Neural progenitor cell (in vitro differentiated cells): ENCODE measurements around the gene FOXJ3. TPM values are rescaled to one million over a fixed set of nuclear protein-coding genes. Genes with fewer than 3 reads are reported as not detected.
A peak's percentile ranks its signal among the peaks of the same experiment; 100 is the strongest.

Source experiments
- DNase-seq: peaks from one replicate; pipeline ENCODE4 v3.0.0-alpha.2; 2016; ENCODE audit warnings: low spot score
- H2AFZ ChIP-seq: fragments of 200-600 bp; sonication (generic); replicated peaks from 2 replicates; pipeline ENCODE4 v1.6.1; 2016; ENCODE audit warnings: antibody characterized with exemption
- H3F3A ChIP-seq: fragments of 200-600 bp; sonication (generic); 2 replicates; pipeline ENCODE4 v1.6.1; 2016; ENCODE audit warnings: antibody characterized with exemption, low read depth
- H3K27ac ChIP-seq: fragments of 200-600 bp; sonication (generic); 2 replicates; pipeline ENCODE4 v1.5.1; 2016; ENCODE audit warnings: mild to moderate bottlenecking
- H3K27me3 ChIP-seq: fragments of 200-600 bp; sonication (generic); 2 replicates; pipeline ENCODE4 v1.6.1; 2016; ENCODE audit warnings: mild to moderate bottlenecking, moderate library complexity
- H3K36me3 ChIP-seq: fragments of 200-600 bp; sonication (generic); 2 replicates; pipeline ENCODE4 v1.5.1; 2016
- H3K4me1 ChIP-seq: fragments of 200-600 bp; sonication (generic); 2 replicates; pipeline ENCODE4 v1.6.1; 2016; ENCODE audit warnings: mixed run types
- H3K4me2 ChIP-seq: fragments of 200-600 bp; sonication (generic); 2 replicates; pipeline ENCODE4 v1.6.1; 2016
- H3K4me3 ChIP-seq: fragments of 200-600 bp; sonication (generic); 2 replicates; pipeline ENCODE4 v1.5.1; 2016
- H3K79me2 ChIP-seq: fragments of 200-600 bp; sonication (generic); 2 replicates; pipeline ENCODE4 v1.6.1; 2016; ENCODE audit warnings: low read depth
- H3K9ac ChIP-seq: fragments of 200-600 bp; sonication (generic); 2 replicates; pipeline ENCODE4 v1.6.1; 2016
- H3K9me3 ChIP-seq: fragments of 200-600 bp; sonication (generic); 2 replicates; pipeline ENCODE4 v1.5.1; 2016; ENCODE audit warnings: low read depth
- H4K20me1 ChIP-seq: fragments of 200-600 bp; sonication (generic); 2 replicates; pipeline ENCODE4 v1.6.1; 2016; ENCODE audit warnings: low read depth
- H3K27ac Mint-ChIP-seq: 3 replicates; pipeline ENCODE4 v1.8.0; 2021; ENCODE audit warnings: mixed read lengths
- H3K27me3 Mint-ChIP-seq: 2 replicates; pipeline ENCODE4 v1.8.0; 2022; ENCODE audit warnings: low read depth, mild to moderate bottlenecking, inconsistent platforms, moderate library complexity, mixed read lengths; ENCODE audit not compliant: insufficient read depth
- H3K36me3 Mint-ChIP-seq: 3 replicates; pipeline ENCODE4 v1.8.0; 2021; ENCODE audit warnings: mixed read lengths
- H3K4me1 Mint-ChIP-seq: 3 replicates; pipeline ENCODE4 v1.8.0; 2021; ENCODE audit warnings: mixed read lengths
- H3K4me3 Mint-ChIP-seq: 3 replicates; pipeline ENCODE4 v1.8.0; 2021; ENCODE audit warnings: mild to moderate bottlenecking, moderate library complexity, mixed read lengths
- H3K9me3 Mint-ChIP-seq: 3 replicates; pipeline ENCODE4 v1.8.0; 2020; ENCODE audit warnings: mixed read lengths
- EZH2 ChIP-seq: fragments of 200-600 bp; sonication (generic); IDR thresholded peaks from 2 replicates; pipeline ENCODE4 v1.6.1; 2017; ENCODE audit warnings: antibody characterized with exemption, mild to moderate bottlenecking, moderate library complexity
- EZH2phosphoT487 ChIP-seq: fragments of 200-600 bp; sonication (generic); IDR thresholded peaks from 2 replicates; pipeline ENCODE4 v1.6.1; 2017; ENCODE audit warnings: antibody characterized with exemption
- total RNA-seq: library from RNA; depleted of rRNA; stranded (reverse); fragments of >200 nt; gene quantifications from 2 replicates; pipeline ENCODE4 v1.2.3, GENCODE V29; 2015; ENCODE audit warnings: low replicate concordance
- TF ChIP-seq, protein P1 (sequence below): fragments of 200-600 bp; sonication (generic); IDR thresholded peaks from 2 replicates; pipeline ENCODE4 v1.5.1; 2017; ENCODE audit warnings: antibody characterized with exemption, mild to moderate bottlenecking

FOXJ3 gene
- total RNA-seq, 1 donor from 2014 or later: 58.5 TPM

DNA sequence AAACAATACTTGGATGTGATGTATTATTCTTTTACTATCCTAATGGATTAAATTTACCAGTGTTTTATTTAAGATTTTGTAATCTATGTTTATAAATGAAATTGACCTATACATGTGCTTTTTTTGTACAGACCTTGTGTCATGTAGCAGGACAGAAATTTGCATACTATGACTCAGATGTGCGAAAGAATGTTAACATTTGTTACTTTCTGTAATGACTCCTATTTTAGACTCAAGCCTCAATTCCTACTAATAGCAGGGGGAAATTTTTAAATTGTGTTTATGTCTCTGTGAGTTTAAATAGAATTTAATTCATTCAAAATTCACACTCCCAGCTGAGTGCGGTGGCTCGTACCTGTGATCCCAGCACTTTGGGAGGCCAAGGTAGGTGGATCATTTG lies 23.8 kb upstream of the FOXJ3 start:
- Histone ChIP-seq H3K9ac (no peak overlapping the region), H3K9me3 (no peaks in the 10 kb centered on the region), H3K36me3 (no peaks in the 10 kb centered on the region), H3K4me1 (no peaks in the 10 kb centered on the region), H3K79me2 (no peaks in the 10 kb centered on the region), H3K4me3 (no peak overlapping the region), H2AFZ (no peak overlapping the region), H3K27ac (no peak overlapping the region), H3K27me3 (no peaks in the 10 kb centered on the region), H4K20me1 (no peaks in the 10 kb centered on the region), H3F3A (no peaks in the 10 kb centered on the region), H3K4me2 (no peak overlapping the region)
- Mint-ChIP-seq H3K9me3 (no peaks in the 10 kb centered on the region), H3K36me3 (no peaks in the 10 kb centered on the region), H3K4me3 (no peak overlapping the region), H3K4me1 (no peaks in the 10 kb centered on the region), H3K27ac (no peak overlapping the region), H3K27me3 (peaks cover 5% of the 10 kb centered on the region)
- TF ChIP-seq, protein P1, sequence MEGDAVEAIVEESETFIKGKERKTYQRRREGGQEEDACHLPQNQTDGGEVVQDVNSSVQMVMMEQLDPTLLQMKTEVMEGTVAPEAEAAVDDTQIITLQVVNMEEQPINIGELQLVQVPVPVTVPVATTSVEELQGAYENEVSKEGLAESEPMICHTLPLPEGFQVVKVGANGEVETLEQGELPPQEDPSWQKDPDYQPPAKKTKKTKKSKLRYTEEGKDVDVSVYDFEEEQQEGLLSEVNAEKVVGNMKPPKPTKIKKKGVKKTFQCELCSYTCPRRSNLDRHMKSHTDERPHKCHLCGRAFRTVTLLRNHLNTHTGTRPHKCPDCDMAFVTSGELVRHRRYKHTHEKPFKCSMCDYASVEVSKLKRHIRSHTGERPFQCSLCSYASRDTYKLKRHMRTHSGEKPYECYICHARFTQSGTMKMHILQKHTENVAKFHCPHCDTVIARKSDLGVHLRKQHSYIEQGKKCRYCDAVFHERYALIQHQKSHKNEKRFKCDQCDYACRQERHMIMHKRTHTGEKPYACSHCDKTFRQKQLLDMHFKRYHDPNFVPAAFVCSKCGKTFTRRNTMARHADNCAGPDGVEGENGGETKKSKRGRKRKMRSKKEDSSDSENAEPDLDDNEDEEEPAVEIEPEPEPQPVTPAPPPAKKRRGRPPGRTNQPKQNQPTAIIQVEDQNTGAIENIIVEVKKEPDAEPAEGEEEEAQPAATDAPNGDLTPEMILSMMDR: no peak
- TF ChIP-seq EZH2: no peak
- TF ChIP-seq EZH2phosphoT487: no peak
- DNase-seq: no peak

DNA sequence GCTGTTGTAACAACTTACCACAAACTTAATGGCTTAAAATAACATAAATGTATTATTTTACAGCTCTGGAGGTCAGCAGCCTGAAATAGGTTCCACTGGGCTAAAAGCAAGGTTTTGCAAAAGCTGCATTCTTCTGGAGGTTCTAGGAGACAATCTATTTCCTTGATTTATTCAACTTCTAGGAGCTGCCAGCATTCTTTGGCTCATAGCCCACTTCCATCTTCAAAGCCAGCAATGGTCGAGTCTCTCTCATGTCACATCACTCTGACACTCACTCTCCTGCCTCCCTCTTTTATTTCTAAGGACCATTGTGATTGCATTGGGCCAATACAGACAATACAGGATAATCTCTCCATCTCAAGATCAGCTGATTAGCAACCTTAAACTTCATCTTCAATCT lies 15.1 kb upstream of the FOXJ3 start:
- H3K36me3 Mint-ChIP-seq: no peaks in the 10 kb centered on the region
- Histone ChIP-seq H3K4me3 (no peak overlapping the region), H3K4me2 (no peak overlapping the region), H3K4me1 (no peaks in the 10 kb centered on the region), H3K9me3 (no peaks in the 10 kb centered on the region), H3K27me3 (peaks cover 10% of the 10 kb centered on the region), H2AFZ (no peak overlapping the region), H3K9ac (no peak overlapping the region), H3F3A (no peaks in the 10 kb centered on the region), H4K20me1 (no peaks in the 10 kb centered on the region), H3K79me2 (no peaks in the 10 kb centered on the region), H3K27ac (no peak overlapping the region), H3K36me3 (no peaks in the 10 kb centered on the region)
- no peak overlapping the region for H3K27ac Mint-ChIP-seq
- peaks cover 9% of the 10 kb centered on the region for H3K27me3 Mint-ChIP-seq
- no peak overlapping the region for H3K4me3 Mint-ChIP-seq
- peaks cover 4% of the 10 kb centered on the region for H3K4me1 Mint-ChIP-seq
- no peaks in the 10 kb centered on the region for H3K9me3 Mint-ChIP-seq
- TF ChIP-seq, protein P1: no peak
- TF ChIP-seq EZH2phosphoT487 (no peak), EZH2 (no peak)
- no peak for DNase-seq

DNA sequence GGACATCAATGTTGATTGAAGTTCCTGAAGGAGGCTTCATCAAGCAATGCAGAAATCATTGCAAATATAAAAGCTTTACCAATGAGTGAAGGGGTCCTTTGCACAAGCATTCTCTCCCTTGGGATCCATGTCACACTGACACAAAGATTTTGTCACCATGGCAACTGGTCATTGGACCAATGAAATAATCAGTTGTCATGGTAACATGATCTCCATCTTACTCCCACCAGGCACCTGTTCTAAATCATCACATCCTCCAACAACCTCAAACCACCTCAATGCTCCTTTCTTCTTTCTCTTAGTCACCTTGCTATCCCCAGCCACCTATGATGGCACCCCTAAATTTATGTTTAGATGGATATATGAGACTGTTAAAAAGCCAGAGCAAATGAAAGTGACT lies 13.5 kb upstream of the FOXJ3 start:
- Mint-ChIP-seq H3K4me3 (no peak overlapping the region), H3K27me3 (peaks cover 6% of the 10 kb centered on the region)
- no peak overlapping the region for H3K27ac ChIP-seq

More for the DNA sequence above, 13.5 kb upstream of the FOXJ3 start:
- no peak overlapping the region for H3K9ac ChIP-seq
- H3F3A ChIP-seq: no peaks in the 10 kb centered on the region
- H3K4me1 ChIP-seq: no peaks in the 10 kb centered on the region
- TF ChIP-seq EZH2: no peak
- TF ChIP-seq, protein P1: no peak
- no peak overlapping the region for H3K4me2 ChIP-seq
- no peak overlapping the region for H2AFZ ChIP-seq
- H3K27me3 ChIP-seq: peaks cover 10% of the 10 kb centered on the region
- H3K4me3 ChIP-seq: no peak overlapping the region
- no peaks in the 10 kb centered on the region for H4K20me1 ChIP-seq
- Mint-ChIP-seq H3K4me1 (peaks cover 4% of the 10 kb centered on the region), H3K9me3 (no peaks in the 10 kb centered on the region), H3K36me3 (no peaks in the 10 kb centered on the region), H3K27ac (no peak overlapping the region)
- DNase-seq: peak; percentile 53
- H3K36me3 ChIP-seq: no peaks in the 10 kb centered on the region
- H3K79me2 ChIP-seq: no peaks in the 10 kb centered on the region
- H3K9me3 ChIP-seq: no peaks in the 10 kb centered on the region
